Lower lobe of right lung (tissue), 2 donors: Measurements from ENCODE around the gene EPSTI1. TPM values are rescaled to one million over a fixed set of nuclear protein-coding genes. Genes with fewer than 3 reads are reported as not detected.
"Not testable (repeated sequence)": the region's sequence is repeated elsewhere in the genome, so short reads cannot be mapped to it uniquely, and the experiment has no call there.

Experiments
- ATAC-seq, 2 donors: fragments of 200-7000 bp; cut with Tn5 transposase; one replicate each; pipeline ENCODE4 v1.9.1; 2020 to 2022; ENCODE audit warnings: mild to moderate bottlenecking in 2 of 2, moderate library complexity in 2 of 2
- DNase-seq: peaks from one replicate; pipeline ENCODE4 v3.0.0-alpha.2; 2020
- H3K27ac ChIP-seq: fragments of 200-600 bp; one replicate; pipeline ENCODE4 v1.8.0; 2022
- H3K27me3 ChIP-seq: fragments of 200-600 bp; one replicate; pipeline ENCODE4 v1.8.0; 2022; ENCODE audit warnings: low read depth
- H3K36me3 ChIP-seq: fragments of 200-600 bp; one replicate; pipeline ENCODE4 v1.8.0; 2022; ENCODE audit warnings: mild to moderate bottlenecking
- H3K4me1 ChIP-seq: fragments of 200-600 bp; one replicate; pipeline ENCODE4 v1.8.0; 2022
- H3K4me3 ChIP-seq: fragments of 200-600 bp; one replicate; pipeline ENCODE4 v1.8.0; 2022; ENCODE audit warnings: mild to moderate bottlenecking
- H3K9me3 ChIP-seq: fragments of 200-600 bp; one replicate; pipeline ENCODE4 v1.8.0; 2022
- intact Hi-C: fragments of 100-400 bp; cut with DNase I; formaldehyde crosslinking; loops from one replicate; pipeline ENCODE4 v1.11.0; 2022
- long read RNA-seq: library from polyadenylated mRNA; unstranded; transcript quantifications from one replicate; pipeline ENCODE4 v2.0.0, GENCODE V29; 2021
- total RNA-seq: library from RNA; stranded (reverse); fragmentation: NEBNext Ultra II Directional; extraction: Animal tissue kit (Norgen Biotek cat#: 25700); gene quantifications from one replicate; pipeline ENCODE4 v1.2.1, GENCODE V29; 2021
- TF ChIP-seq, protein P1 (sequence below): fragments of 200-600 bp; IDR thresholded peaks from one replicate; pipeline ENCODE4 v1.8.0; 2022; ENCODE audit warnings: antibody characterized with exemption, mild to moderate bottlenecking
- donor health status: DM: no; HTN: yes; CAD: no; lungs with severe emphysema.

EPSTI1 gene, protein sequence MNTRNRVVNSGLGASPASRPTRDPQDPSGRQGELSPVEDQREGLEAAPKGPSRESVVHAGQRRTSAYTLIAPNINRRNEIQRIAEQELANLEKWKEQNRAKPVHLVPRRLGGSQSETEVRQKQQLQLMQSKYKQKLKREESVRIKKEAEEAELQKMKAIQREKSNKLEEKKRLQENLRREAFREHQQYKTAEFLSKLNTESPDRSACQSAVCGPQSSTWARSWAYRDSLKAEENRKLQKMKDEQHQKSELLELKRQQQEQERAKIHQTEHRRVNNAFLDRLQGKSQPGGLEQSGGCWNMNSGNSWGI
- total RNA-seq, result 38.6 TPM
- long read RNA-seq, full-length matches to known transcripts, result 37 of 53 reads
- long read RNA-seq, partial matches to known transcripts, result 3 of 53 reads
- long read RNA-seq, other reads (novel, unspliced or antisense), result 13 of 53 reads

DNA sequence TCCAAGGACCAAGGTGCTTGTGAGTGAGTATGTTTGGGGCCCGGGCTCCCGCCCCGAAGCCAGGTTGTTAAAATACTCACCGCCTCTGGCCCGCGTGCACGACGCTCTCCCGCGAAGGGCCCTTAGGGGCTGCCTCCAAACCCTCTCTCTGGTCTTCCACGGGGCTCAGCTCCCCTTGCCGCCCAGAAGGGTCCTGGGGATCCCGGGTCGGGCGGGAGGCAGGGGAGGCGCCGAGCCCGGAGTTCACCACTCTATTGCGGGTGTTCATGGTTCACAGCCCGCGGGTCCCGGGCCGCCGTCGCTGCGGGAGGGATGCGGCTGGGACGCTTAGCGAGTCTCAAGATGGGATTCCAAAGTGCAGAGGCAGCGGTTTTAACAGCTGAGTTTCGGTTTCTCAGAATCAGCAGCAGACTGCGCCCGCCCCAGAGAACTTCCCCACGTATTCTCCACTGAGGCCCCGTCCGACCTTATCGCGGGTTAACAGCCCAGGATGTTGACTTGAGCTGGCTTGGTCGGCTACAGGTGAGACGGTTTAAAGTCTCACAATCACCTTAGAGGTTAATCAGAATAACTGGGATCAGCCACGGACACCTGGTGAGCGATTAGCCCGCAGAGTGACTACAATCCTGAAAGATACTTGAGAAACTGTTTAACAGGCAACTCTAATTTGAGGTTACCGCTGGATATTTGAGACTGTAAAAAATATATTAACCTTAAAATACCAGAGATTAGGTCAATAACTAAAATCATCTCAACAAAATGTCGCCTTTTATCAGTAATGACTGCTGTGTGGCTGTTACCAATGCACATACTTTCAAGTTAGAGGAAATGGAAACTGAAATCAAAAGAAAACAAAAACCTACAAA lies at the start of gene EPSTI1:
EPSTI1 (minus strand) TSS at position 344 of the 866 bp plus-strand sequence; CDS start at position 268, 76 bp downstream.
- H3K36me3 ChIP-seq, result no peaks in the 10 kb centered on the region
- no peaks in the 10 kb centered on the region for H3K27me3 ChIP-seq
- DNase-seq (peak; percentile 81), ATAC-seq (peak; percentile 93 to 96)
- H3K9me3 ChIP-seq, result no peaks in the 10 kb centered on the region
- H3K4me1 ChIP-seq, result peaks cover 16% of the 10 kb centered on the region
- peak within 1 kb of the TSS; percentile 76 for H3K4me3 ChIP-seq
- intact Hi-C loops, result no loop called here
- TF ChIP-seq, protein P1, sequence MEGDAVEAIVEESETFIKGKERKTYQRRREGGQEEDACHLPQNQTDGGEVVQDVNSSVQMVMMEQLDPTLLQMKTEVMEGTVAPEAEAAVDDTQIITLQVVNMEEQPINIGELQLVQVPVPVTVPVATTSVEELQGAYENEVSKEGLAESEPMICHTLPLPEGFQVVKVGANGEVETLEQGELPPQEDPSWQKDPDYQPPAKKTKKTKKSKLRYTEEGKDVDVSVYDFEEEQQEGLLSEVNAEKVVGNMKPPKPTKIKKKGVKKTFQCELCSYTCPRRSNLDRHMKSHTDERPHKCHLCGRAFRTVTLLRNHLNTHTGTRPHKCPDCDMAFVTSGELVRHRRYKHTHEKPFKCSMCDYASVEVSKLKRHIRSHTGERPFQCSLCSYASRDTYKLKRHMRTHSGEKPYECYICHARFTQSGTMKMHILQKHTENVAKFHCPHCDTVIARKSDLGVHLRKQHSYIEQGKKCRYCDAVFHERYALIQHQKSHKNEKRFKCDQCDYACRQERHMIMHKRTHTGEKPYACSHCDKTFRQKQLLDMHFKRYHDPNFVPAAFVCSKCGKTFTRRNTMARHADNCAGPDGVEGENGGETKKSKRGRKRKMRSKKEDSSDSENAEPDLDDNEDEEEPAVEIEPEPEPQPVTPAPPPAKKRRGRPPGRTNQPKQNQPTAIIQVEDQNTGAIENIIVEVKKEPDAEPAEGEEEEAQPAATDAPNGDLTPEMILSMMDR, result no peak
- H3K27ac ChIP-seq, result peak within 1 kb of the TSS; percentile 95

DNA sequence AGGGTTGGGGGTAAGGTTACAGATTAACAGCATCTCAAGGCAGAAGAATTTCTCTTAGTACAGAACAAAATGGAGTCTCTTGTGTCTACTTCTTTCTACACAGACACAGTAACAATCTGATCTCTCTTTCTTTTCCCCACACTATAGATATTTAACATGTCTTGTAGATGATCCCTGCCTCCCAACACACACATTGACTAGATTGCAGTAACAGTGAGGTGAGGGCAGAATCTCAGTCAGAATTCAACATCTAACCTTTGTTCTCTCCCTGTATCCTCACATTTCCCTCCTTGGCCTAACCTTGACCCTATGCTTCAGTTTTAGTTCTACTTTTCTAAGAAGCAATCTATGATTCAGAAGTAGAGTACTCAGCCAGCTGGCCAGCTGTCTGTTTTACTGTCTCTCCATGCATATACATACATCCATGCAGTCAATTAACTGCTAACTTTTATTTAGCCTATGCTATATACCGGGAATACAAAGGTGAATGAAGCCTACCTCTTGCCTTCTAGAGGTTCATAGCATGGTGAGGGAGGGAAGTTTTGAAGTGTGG lies 49.4 kb upstream of the EPSTI1 start:
- DNase-seq (no peak), ATAC-seq (no peak)
- H3K9me3 ChIP-seq, result no peaks in the 10 kb centered on the region
- H3K4me1 ChIP-seq, result peaks cover 21% of the 10 kb centered on the region
- H3K27ac ChIP-seq, result peak overlapping the region; percentile 12
- intact Hi-C loops, result no loop called here
- H3K27me3 ChIP-seq, result no peaks in the 10 kb centered on the region
- H3K4me3 ChIP-seq, result no peak overlapping the region
- TF ChIP-seq, protein P1, result no peak
- H3K36me3 ChIP-seq, result no peaks in the 10 kb centered on the region

DNA sequence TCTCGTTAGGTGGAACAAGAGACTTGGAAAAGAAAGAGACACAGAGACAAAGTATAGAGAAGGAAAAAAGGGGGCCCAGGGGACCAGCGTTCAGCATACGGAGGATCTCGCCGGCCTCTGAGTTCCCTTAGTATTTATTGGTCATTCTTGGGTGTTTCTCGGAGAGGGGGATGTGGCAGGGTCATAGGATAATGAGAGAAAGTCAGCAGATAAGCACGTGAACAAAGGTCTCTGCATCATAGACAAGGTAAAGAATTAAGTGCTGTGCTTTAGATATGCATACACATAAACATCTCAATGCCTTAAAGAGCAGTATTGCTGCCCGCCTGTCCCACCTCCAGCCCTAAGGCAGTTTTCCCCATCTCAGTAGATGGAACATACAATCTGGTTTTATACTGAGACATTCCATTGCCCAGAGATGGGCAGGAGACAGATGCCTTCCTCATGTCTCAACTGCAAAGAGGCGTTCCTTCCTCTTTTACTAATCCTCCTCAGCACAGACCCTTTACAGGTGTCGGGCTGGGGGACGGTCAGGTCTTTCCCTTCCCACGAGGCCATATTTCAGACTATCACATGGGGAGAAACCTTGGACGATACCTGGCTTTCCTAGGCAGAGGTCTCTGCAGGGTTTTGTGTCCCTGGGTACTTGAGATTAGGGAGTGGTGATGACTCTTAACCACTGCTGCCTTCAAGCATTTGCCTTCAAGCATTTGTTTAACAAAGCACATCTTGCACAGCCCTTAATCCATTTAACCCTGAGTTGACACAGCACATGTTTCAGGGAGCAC lies 48.7 kb upstream of the EPSTI1 start:
- peaks cover 26% of the 10 kb centered on the region for H3K4me1 ChIP-seq
- H3K9me3 ChIP-seq, H3K4me3 ChIP-seq, H3K27ac ChIP-seq, H3K36me3 ChIP-seq, intact Hi-C loops, DNase-seq, H3K27me3 ChIP-seq: not testable (repeated sequence)
- peak; percentile 73 to 74 for ATAC-seq

DNA sequence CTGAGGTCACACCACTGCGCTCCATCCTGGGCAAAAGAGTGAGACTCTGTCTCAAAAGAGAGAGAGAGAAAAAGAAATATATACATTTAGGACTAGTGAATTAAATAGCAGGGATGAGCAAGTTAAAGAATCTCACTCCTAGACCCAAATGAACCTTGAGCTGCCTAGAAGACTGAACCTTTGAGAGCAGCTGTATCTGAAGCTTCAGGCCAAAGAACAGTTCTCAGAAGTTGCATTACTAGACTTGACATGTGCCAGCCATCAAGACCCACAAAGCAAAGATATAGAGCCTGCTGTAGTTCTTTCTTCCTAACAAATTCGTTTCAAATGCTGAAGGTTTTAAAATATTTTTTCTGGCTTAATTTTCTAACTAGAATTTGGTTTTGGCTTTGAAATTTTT lies 47.9 kb upstream of the EPSTI1 start:
- no peak overlapping the region for H3K4me3 ChIP-seq
- H3K27me3 ChIP-seq, result no peaks in the 10 kb centered on the region
- peaks cover 23% of the 10 kb centered on the region for H3K4me1 ChIP-seq
- H3K9me3 ChIP-seq, result no peaks in the 10 kb centered on the region
- no peaks in the 10 kb centered on the region for H3K36me3 ChIP-seq
- H3K27ac ChIP-seq, result no peak overlapping the region
- ATAC-seq, result no peak
- intact Hi-C loops, result no loop called here
- TF ChIP-seq, protein P1, result no peak
- DNase-seq, result no peak

DNA sequence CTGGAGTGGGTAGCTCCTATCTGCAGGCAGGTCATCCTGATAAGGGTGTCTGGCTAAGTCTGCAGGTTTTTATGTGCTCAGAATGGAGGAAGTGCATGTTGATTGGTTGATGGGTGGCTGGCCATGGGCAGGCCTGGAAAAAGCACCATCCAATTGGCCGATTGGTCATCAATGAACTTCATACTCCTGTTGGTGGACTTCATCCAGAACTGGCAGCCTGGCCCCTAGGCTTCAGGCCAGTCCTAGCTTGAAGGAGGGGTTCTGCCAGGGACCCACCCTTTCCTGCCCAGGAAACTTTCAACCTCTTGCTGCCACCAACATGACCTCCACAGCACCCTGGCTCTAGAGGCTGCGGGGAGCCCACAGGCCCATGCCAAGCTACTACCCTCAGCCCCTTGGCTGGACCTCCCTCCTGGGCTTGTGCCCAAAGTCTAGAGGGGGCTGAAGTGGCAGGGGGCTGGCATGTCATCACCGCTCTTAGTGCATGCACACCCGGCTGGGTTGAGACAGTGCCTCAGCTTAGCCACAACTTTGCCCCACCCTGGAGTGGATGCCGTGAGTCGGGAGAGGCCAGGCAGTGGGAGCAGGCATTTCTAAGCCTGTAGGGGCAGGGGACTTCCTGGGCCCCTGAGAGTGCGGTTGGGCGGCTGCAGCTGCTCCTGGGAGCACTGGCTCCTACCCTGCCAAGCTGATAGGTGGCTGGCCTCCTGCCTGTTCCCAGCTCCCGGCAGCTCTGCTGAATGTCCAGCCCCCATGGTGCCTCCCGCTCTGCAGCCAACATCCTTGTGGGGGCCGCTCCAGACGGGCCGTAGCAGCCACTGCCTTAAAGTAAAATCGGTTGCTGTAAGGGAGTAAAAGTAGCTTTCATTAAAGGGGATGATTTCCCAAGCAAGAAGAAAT lies 44.6 kb upstream of the EPSTI1 start:
- Histone ChIP-seq H3K27ac (no peak overlapping the region), H3K4me3 (no peak overlapping the region), H3K27me3 (no peaks in the 10 kb centered on the region), H3K4me1 (peaks cover 15% of the 10 kb centered on the region), H3K36me3 (no peaks in the 10 kb centered on the region), H3K9me3 (no peaks in the 10 kb centered on the region)
- ATAC-seq (peak; percentile 50 to 58), DNase-seq (no peak)
- intact Hi-C loops, result no loop called here
- TF ChIP-seq, protein P1, result no peak
